Measurements from ENCODE around the gene GHITM. TPM values are rescaled to one million over a fixed set of nuclear protein-coding genes. Genes with fewer than 3 reads are reported as not detected.

GHITM gene
- 415 and 431 TPM in 2 replicates for total RNA-seq

DNA sequence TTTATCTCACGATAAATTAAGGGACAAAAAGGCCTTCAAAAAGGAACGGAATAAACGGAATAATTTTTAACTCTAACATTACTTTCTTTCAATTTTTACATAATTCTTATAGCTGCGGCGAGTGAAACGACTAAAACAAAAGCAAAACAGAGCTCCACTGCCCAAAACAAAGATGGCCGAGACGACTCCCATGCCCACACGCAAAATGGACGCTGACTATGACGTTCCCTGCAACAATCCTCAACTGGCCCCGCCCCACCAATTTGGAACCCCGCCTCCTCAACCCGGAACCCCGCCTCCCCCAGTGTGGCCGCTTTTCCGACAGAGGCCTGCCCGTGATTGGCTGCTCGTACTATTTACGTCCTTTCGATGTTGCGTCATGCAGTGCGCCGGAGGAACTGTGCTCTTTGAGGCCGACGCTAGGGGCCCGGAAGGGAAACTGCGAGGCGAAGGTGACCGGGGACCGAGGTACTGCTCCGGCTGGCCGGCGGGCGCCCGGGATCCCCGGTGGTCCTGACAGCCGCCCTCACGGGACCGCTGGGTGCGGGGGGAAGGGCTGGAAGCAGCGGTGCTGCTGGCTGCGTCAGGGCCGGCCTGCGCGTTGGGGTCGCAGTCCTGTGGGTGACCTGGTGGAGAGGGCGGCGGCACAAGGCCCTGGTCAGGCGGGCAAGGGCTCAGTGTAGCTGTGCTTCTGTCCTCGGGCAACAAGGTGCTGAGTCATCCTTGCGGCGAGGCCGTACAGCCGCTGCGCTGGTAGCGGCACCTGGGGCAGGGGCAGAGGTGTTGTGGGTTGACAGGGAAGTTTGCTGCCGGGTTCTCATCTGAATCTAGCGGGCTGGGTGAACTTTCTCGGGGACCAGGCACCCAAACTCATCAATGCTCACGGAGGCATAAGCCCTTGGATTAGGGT lies at the start of gene GHITM:
TSS of gene GHITM (plus strand) at position 384 of the 910 bp plus-strand sequence. CDS start 1,992 bp downstream, outside the sequence.
- Histone ChIP-seq H3K27me3 (ENCODE audit: control insufficient read depth, insufficient read depth, low read length) (no peaks in the 10 kb centered on the region), H3K4me3 (ENCODE audit: low read depth, low read length) (peak within 1 kb of the TSS; percentile 80), H3K36me3 (ENCODE audit: control insufficient read depth, insufficient read depth, low read length) (peaks cover 5% of the 10 kb centered on the region)
- TF ChIP-seq, protein P1, sequence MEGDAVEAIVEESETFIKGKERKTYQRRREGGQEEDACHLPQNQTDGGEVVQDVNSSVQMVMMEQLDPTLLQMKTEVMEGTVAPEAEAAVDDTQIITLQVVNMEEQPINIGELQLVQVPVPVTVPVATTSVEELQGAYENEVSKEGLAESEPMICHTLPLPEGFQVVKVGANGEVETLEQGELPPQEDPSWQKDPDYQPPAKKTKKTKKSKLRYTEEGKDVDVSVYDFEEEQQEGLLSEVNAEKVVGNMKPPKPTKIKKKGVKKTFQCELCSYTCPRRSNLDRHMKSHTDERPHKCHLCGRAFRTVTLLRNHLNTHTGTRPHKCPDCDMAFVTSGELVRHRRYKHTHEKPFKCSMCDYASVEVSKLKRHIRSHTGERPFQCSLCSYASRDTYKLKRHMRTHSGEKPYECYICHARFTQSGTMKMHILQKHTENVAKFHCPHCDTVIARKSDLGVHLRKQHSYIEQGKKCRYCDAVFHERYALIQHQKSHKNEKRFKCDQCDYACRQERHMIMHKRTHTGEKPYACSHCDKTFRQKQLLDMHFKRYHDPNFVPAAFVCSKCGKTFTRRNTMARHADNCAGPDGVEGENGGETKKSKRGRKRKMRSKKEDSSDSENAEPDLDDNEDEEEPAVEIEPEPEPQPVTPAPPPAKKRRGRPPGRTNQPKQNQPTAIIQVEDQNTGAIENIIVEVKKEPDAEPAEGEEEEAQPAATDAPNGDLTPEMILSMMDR (IDR thresholded peaks at IDR 0.05; ENCODE audit: insufficient read depth, low read length, severe bottlenecking), result peak; percentile 58
- DNase-seq (ENCODE audit: low read depth) (peak; percentile 93), FAIRE-seq (peak; percentile 62)

DNA sequence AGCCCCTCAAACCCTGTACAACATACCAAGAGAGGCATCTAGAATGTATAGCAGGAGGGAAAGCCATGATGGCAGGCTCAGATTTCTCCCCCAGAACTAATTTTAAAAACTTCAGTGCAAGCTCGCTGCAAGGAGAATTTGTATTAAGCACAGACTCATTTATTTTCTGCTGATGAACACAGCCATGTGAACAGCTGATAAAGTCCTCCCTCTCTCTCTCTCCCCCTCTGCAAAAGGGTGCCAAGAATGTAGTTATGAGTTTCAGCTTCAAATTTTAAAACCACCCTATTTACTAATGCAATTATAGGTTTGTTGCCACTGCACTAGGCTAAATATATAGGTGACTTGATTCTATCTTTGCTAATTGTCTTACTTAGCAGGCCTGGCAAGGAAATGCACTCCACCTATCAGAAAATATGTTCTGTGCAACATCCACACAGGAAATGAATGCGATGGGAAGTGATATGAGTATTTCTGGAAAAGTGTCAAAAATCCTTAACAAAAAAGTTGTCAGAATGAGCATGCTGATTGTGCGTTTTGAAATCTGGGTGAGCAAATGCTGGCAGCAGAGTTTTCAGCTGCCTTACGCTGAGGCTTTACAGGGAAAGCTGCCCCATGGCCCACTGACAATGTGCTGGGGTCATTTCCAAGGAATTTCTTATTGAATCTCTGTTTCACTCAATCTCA lies 43.4 kb upstream of the GHITM start:
- FAIRE-seq, result no peak
- peak; percentile 33 for DNase-seq (ENCODE audit: low read depth)
- TF ChIP-seq, protein P1 (IDR thresholded peaks at IDR 0.05; ENCODE audit: insufficient read depth, low read length, severe bottlenecking), result no peak
- Histone ChIP-seq H3K36me3 (ENCODE audit: control insufficient read depth, insufficient read depth, low read length) (no peaks in the 10 kb centered on the region), H3K4me3 (ENCODE audit: low read depth, low read length) (no peak overlapping the region), H3K27me3 (ENCODE audit: control insufficient read depth, insufficient read depth, low read length) (no peaks in the 10 kb centered on the region)

DNA sequence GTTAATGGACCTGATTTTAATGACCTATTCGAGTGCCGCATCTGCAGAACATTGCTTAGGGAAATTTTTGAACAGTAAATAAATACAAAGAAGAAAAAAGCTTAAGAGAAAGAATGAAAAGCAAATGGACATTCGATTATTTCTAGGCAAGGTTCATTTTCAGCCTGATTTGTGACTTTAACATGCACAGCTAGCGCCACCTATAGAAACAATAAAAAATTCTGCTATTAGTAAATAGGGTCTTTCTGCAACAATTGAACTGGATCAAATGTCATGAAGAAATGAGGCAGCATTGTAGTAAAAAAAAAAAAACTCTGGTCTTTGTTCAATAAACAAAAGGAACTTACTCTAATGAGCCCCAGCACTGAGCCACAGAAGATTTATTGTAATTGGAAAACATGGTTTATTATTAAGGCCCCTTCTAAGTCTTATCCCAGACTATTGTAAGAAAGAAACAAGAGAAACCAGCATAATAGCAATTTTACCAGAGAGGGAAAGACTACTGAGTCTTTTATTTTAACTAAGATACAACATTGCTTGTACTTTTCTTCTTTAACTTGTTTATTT lies 41.4 kb upstream of the GHITM start:
- TF ChIP-seq, protein P1 (IDR thresholded peaks at IDR 0.05; ENCODE audit: insufficient read depth, low read length, severe bottlenecking), result peak; percentile 48
- Histone ChIP-seq H3K27me3 (ENCODE audit: control insufficient read depth, insufficient read depth, low read length) (no peaks in the 10 kb centered on the region), H3K36me3 (ENCODE audit: control insufficient read depth, insufficient read depth, low read length) (no peaks in the 10 kb centered on the region), H3K4me3 (ENCODE audit: low read depth, low read length) (no peak overlapping the region)
- FAIRE-seq (no peak), DNase-seq (ENCODE audit: low read depth) (peak; percentile 18)

DNA sequence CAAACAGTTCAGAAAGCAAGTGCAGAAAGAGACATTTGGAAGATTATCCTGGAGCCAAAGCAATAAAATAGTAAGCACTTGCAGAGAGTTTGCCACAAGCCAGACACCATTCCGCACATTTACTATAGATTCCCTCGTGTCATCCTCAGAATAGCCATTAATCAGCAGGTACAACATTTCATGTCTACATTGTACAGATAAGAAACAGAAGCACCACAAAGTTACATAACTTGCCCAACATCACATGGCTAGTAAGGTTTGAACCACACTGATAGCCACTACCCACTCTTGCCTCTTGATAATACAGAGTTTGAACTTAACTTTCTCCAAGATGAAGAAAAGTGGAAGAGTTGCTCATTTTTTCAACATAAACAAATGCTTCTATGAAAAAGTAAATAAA lies 40.6 kb upstream of the GHITM start:
- no peak for DNase-seq (ENCODE audit: low read depth)
- H3K27me3 ChIP-seq (ENCODE audit: control insufficient read depth, insufficient read depth, low read length), result no peaks in the 10 kb centered on the region
- TF ChIP-seq, protein P1 (IDR thresholded peaks at IDR 0.05; ENCODE audit: insufficient read depth, low read length, severe bottlenecking), result no peak
- no peak overlapping the region for H3K4me3 ChIP-seq (ENCODE audit: low read depth, low read length)
- FAIRE-seq, result no peak
- H3K36me3 ChIP-seq (ENCODE audit: control insufficient read depth, insufficient read depth, low read length), result no peaks in the 10 kb centered on the region

GRCh38 chr10:84101042-84101441 lies 38.3 kb upstream of the GHITM start:
- Histone ChIP-seq H3K4me3 (ENCODE audit: low read depth, low read length) (no peak overlapping the region), H3K27me3 (ENCODE audit: control insufficient read depth, insufficient read depth, low read length) (no peaks in the 10 kb centered on the region), H3K36me3 (ENCODE audit: control insufficient read depth, insufficient read depth, low read length) (no peaks in the 10 kb centered on the region)
- no peak for FAIRE-seq
- no peak for DNase-seq (ENCODE audit: low read depth)
- TF ChIP-seq, protein P1 (IDR thresholded peaks at IDR 0.05; ENCODE audit: insufficient read depth, low read length, severe bottlenecking), result no peak

Measured in bronchial epithelial cell (primary cell).